Smooth muscle cell (in vitro differentiated cells): Measurements from ENCODE around the gene MAP7. TPM values are rescaled to one million over a fixed set of nuclear protein-coding genes. Genes with fewer than 3 reads are reported as not detected.

Experiments used
- DNase-seq: peaks from one replicate; lab custom pipeline; 2025; ENCODE audit not compliant: unreplicated experiment; lab: John Stamatoyannopoulos, UW
- H2AFZ ChIP-seq: fragments of 200-600 bp; sonication (generic); 2 replicates; pipeline ENCODE4 v1.6.0; 2016; ENCODE audit warnings: antibody characterized with exemption, low read depth, mild to moderate bottlenecking
- H3F3A ChIP-seq: fragments of 200-600 bp; sonication (generic); 2 replicates; pipeline ENCODE4 v1.6.0; 2017; ENCODE audit warnings: antibody characterized with exemption, low read depth
- H3K27ac ChIP-seq: fragments of 200-600 bp; sonication (generic); 2 replicates; pipeline ENCODE4 v1.5.1; 2016; ENCODE audit warnings: low read depth, mild to moderate bottlenecking
- H3K27me3 ChIP-seq: fragments of 200-600 bp; sonication (generic); 2 replicates; pipeline ENCODE4 v1.6.1; 2016; ENCODE audit warnings: low read depth, mild to moderate bottlenecking
- H3K36me3 ChIP-seq: fragments of 200-600 bp; sonication (generic); 2 replicates; pipeline ENCODE4 v1.5.1; 2016; ENCODE audit warnings: low read depth
- H3K4me1 ChIP-seq: fragments of 200-600 bp; sonication (generic); 2 replicates; pipeline ENCODE4 v1.5.1; 2016; ENCODE audit warnings: low read depth
- H3K4me2 ChIP-seq: fragments of 200-600 bp; sonication (generic); 2 replicates; pipeline ENCODE4 v1.6.0; 2016; ENCODE audit warnings: mild to moderate bottlenecking
- H3K4me3 ChIP-seq: fragments of 200-600 bp; sonication (generic); 2 replicates; pipeline ENCODE4 v1.5.1; 2016; ENCODE audit warnings: mild to moderate bottlenecking
- H3K79me2 ChIP-seq: fragments of 200-600 bp; sonication (generic); 2 replicates; pipeline ENCODE4 v1.6.0; 2016; ENCODE audit warnings: low read depth, mild to moderate bottlenecking
- H3K9ac ChIP-seq: fragments of 200-600 bp; sonication (generic); 2 replicates; pipeline ENCODE4 v1.6.0; 2016; ENCODE audit warnings: low read depth
- H3K9me3 ChIP-seq: fragments of 200-600 bp; sonication (generic); replicated peaks from 2 replicates; pipeline ENCODE4 v1.5.1; 2016; ENCODE audit warnings: low read depth
- H4K20me1 ChIP-seq: fragments of 200-600 bp; sonication (generic); 2 replicates; pipeline ENCODE4 v1.6.0; 2016; ENCODE audit warnings: low read depth
- CTCF ChIP-seq: fragments of 200-600 bp; sonication (generic); IDR thresholded peaks from 2 replicates; pipeline ENCODE4 v1.5.1; 2017; ENCODE audit warnings: borderline replicate concordance, mild to moderate bottlenecking, antibody characterized with exemption; ENCODE audit not compliant: insufficient read depth, poor library complexity, severe bottlenecking
- WGBS: methylation state at CpG from one replicate; pipeline ENCODE4 v1.1.7; 2016; ENCODE audit warnings: low lambda C conversion rate; 5-methylcytosine and 5-hydroxymethylcytosine counted together
- polyA plus RNA-seq: library from polyadenylated mRNA; unstranded; fragments of >200 nt; fragmentation: Nextera tagmentation; extraction: Ambion mirVana; gene quantifications from 2 replicates; pipeline ENCODE4 v1.2.1, GENCODE V29; 2016
- total RNA-seq: library from RNA; depleted of rRNA; stranded (reverse); fragments of >200 nt; gene quantifications from 2 replicates; pipeline ENCODE4 v1.2.3, GENCODE V29; 2014

The MAP7 gene
- total and polyA plus RNA-seq, 2 experiments from 2014 or later, result 1.6 to 8.2 TPM

- Histone ChIP-seq H3K27ac (no peak overlapping the region), H3F3A (no peaks in the 10 kb centered on the region), H3K4me2 (no peak overlapping the region), H3K9me3 (no peaks in the 10 kb centered on the region), H3K4me1 (no peaks in the 10 kb centered on the region), H3K27me3 (no peaks in the 10 kb centered on the region), H3K79me2 (no peaks in the 10 kb centered on the region), H3K9ac (no peak overlapping the region), H2AFZ (no peak overlapping the region), H4K20me1 (no peaks in the 10 kb centered on the region), H3K4me3 (no peak overlapping the region), H3K36me3 (no peaks in the 10 kb centered on the region)
- WGBS, result 42% methylated on average over 3 of the region's 3 CpGs
- DNase-seq, result no peak
- no peak for TF ChIP-seq CTCF
These were observed 105.2 kb downstream of the MAP7 start for GRCh38 chr6:136445063-136445462.

GRCh38 chr6:136440203-136440602 is 110.0 kb downstream of the MAP7 start:
- no peak for TF ChIP-seq CTCF
- DNase-seq, result no peak
- H2AFZ ChIP-seq, result peak overlapping the region; percentile 72
- no peak overlapping the region for H3K9ac ChIP-seq
- 81% methylated on average over 2 of the region's 2 CpGs for WGBS
- no peaks in the 10 kb centered on the region for H4K20me1 ChIP-seq
- no peaks in the 10 kb centered on the region for H3K36me3 ChIP-seq
- no peaks in the 10 kb centered on the region for H3K4me1 ChIP-seq
- no peak overlapping the region for H3K4me3 ChIP-seq
- no peaks in the 10 kb centered on the region for H3K9me3 ChIP-seq
- no peaks in the 10 kb centered on the region for H3F3A ChIP-seq
- peak overlapping the region; percentile 42 for H3K27ac ChIP-seq
- H3K79me2 ChIP-seq, result no peaks in the 10 kb centered on the region
- no peaks in the 10 kb centered on the region for H3K27me3 ChIP-seq
- no peak overlapping the region for H3K4me2 ChIP-seq

GRCh38 chr6:136439514-136440190 is 110.6 kb downstream of the MAP7 start:
- Histone ChIP-seq H3K9ac (no peak overlapping the region), H3K4me2 (peak overlapping the region; percentile 12), H3K27ac (peak overlapping the region; percentile 42), H3K79me2 (no peaks in the 10 kb centered on the region), H3F3A (no peaks in the 10 kb centered on the region), H3K9me3 (no peaks in the 10 kb centered on the region), H2AFZ (peak overlapping the region; percentile 72), H3K27me3 (no peaks in the 10 kb centered on the region), H3K36me3 (no peaks in the 10 kb centered on the region), H4K20me1 (no peaks in the 10 kb centered on the region), H3K4me3 (no peak overlapping the region), H3K4me1 (peaks cover 5% of the 10 kb centered on the region)
- DNase-seq, result no peak
- 70% methylated on average over 9 of the region's 9 CpGs for WGBS
- TF ChIP-seq CTCF, result no peak

- H3K27ac ChIP-seq, result no peak overlapping the region
- no peaks in the 10 kb centered on the region for H3K36me3 ChIP-seq
- no peaks in the 10 kb centered on the region for H3K79me2 ChIP-seq
- peaks cover 10% of the 10 kb centered on the region for H3K4me1 ChIP-seq
- no peaks in the 10 kb centered on the region for H3F3A ChIP-seq
- no peaks in the 10 kb centered on the region for H3K9me3 ChIP-seq
- WGBS, result 61% methylated on average over 3 of the region's 3 CpGs
- H4K20me1 ChIP-seq, result no peaks in the 10 kb centered on the region
- H3K9ac ChIP-seq, result no peak overlapping the region
- DNase-seq, result no peak
- no peak overlapping the region for H3K4me2 ChIP-seq
- no peaks in the 10 kb centered on the region for H3K27me3 ChIP-seq
- H2AFZ ChIP-seq, result no peak overlapping the region
- no peak for TF ChIP-seq CTCF
- no peak overlapping the region for H3K4me3 ChIP-seq
These were observed 111.8 kb downstream of the MAP7 start for GRCh38 chr6:136438441-136438840.
